GM12875 (cell line): Measurements from ENCODE around the gene CES5A.
"Not testable (repeated sequence)": the region's sequence is repeated elsewhere in the genome, so short reads cannot be mapped to it uniquely, and the experiment has no call there.

ENCODE experiments used
- H3K4me3 ChIP-seq: one replicate; pipeline ENCODE4 v1.5.1; 2011; ENCODE audit warnings: low read depth, low read length, control low read depth
- CTCF ChIP-seq: IDR thresholded peaks from 2 replicates; pipeline ENCODE4 v1.5.1; 2011; ENCODE audit warnings: low read depth, mild to moderate bottlenecking, control low read depth, inconsistent platforms, low read length, moderate library complexity, borderline replicate concordance; ENCODE audit not compliant: insufficient read depth

Gene CES5A

GRCh38 chr16:55836158-55836611 lies 39.0 kb downstream of the CES5A start:
- TF ChIP-seq CTCF: no peak
- no peak overlapping the region for H3K4me3 ChIP-seq

GRCh38 chr16:55835581-55835980 lies 39.6 kb downstream of the CES5A start:
- no peak overlapping the region for H3K4me3 ChIP-seq

DNA sequence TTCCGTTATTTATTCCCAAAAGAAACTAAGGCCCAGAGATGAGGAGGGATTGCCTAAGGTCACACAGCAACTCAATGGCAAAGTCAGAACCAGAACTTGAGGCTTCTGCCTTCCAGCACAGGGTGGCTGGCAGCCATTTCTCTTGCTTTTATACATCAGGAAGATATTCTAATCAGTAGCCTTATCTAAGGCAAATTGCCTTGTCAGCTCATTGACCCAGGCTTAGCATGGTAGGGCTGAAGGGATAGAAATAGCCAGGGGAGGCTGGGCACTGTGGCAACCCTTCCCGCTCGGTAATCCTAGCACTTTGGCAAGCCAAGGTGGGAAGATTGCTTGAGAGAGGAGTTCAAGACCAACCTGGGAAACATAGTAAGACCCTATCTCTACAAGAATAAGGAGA lies 40.0 kb downstream of the CES5A start:
- not testable (repeated sequence) for H3K4me3 ChIP-seq

More at GRCh38 chr16:55835581-55835980, 39.6 kb downstream of the CES5A start:
- no peak for TF ChIP-seq CTCF

DNA sequence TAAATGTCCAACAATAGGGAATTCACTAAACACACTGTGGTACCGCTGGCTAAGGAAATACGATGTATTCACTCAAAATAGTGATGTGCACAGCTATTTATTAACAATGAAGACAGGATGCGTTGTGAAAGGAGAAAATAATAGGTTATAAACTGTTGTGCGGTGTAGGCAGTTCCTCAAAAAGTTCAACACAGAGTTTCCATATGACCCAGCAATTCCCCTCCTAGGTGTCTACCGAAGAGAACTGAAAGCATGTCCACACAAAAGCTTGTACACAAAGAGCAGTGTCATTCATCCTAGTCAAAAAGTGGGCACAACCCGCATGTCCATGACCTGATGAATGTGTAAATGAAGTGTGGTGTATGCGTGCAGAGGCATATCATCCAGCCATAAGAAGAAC lies 41.1 kb downstream of the CES5A start:
- no peak for TF ChIP-seq CTCF
- H3K4me3 ChIP-seq: no peak overlapping the region

GRCh38 chr16:55832773-55833691 lies 42.1 kb downstream of the CES5A start, which contains the start of gene CES1:
Gene CES1 (minus strand): TSS chr16:55833096. CDS start chr16:55833055, 41 bp downstream.
- no peak within 1 kb of the TSS for H3K4me3 ChIP-seq

DNA sequence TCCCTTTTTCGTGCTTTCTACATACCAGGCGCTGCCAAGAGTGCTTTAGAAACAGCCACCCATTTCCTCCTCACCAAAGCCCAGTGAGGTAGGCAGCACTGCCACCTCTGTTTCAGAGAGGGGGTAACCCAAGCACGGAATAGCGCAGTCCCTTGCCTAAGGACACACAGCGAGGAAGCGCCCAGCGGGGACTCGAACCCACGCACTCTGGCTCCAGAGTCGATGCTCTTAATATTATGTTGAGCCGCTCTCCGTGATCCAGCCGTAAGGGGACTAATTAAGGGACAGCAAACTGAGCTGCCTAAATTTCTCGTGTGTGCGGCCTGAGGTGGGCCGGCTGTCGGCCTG lies 42.8 kb downstream of the CES5A start:
- no peak overlapping the region for H3K4me3 ChIP-seq
- no peak for TF ChIP-seq CTCF

More at GRCh38 chr16:55832773-55833691, 42.1 kb downstream of the CES5A start, which contains the start of gene CES1:
- no peak for TF ChIP-seq CTCF

DNA sequence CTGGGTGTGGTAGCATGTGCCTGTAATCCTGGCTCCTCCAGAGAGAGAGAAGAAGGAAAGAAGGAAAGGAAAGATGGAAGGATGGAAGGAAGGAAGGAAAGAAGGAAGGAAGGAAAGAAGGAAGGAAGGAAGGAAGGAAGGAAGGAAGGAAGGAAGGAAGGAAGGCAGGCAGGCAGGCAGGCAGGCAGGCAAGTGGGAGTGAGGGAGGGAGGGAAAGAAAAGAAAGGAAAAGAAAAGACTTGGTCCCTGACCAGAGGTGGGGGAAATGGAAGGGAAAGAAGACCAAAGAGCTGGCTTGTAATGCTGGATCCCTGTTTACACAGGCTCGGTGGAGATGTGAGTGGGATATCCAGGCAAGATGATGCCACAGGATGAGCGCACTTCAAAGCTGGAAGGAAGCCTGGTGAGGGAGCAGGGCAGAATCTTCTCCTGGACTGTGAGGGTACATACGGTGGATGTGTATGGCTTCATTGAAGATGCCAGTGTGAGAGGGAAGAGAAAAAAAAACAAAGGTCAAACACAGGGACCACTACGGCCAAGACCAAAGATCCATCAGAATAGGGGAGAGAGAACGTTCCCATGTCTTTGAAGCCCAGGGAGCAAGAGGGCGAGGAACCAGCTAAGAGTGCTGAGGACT lies 44.4 kb downstream of the CES5A start:
- no peak overlapping the region for H3K4me3 ChIP-seq
- TF ChIP-seq CTCF: no peak

DNA sequence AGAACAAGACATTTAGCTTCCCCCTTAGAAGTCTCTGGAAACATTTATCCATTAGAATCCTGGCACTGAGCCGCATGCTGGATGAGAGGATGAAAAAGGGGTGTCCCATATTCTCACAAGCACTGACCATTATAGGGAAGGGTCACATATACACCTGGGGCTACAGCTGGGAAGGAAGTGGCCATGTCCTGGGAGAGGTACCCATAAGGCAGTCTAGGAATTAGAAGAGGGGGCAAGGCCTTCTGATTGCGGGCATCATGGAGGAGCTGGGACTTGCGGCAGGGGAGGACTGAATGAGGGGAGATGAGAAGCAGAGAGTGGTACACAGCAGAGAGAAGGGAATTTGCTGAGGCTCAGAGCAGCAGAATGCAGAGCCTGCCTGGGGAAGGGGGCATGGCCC lies 45.9 kb downstream of the CES5A start:
- not testable (repeated sequence) for H3K4me3 ChIP-seq
